Ishikawa (cell line): ENCODE measurements around the gene TMEM120B.

Experiments used
- CEBPB ChIP-seq: IDR thresholded peaks from 2 replicates; pipeline ENCODE4 v1.6.1; 2012
- CREB1 ChIP-seq: IDR thresholded peaks from 2 replicates; pipeline ENCODE4 v1.6.1; 2012; ENCODE audit warnings: low read depth
- EGR1 ChIP-seq: IDR thresholded peaks from 2 replicates; pipeline ENCODE4 v1.6.1; 2012
- EP300 ChIP-seq: IDR thresholded peaks from 2 replicates; pipeline ENCODE4 v1.6.1; 2012; ENCODE audit warnings: borderline replicate concordance
- FOXM1 ChIP-seq: IDR thresholded peaks from 2 replicates; pipeline ENCODE4 v1.6.1; 2012; ENCODE audit warnings: low read depth, borderline replicate concordance
- NFIC ChIP-seq: IDR thresholded peaks from 2 replicates; pipeline ENCODE4 v1.6.1; 2012
- RAD21 ChIP-seq: IDR thresholded peaks from 2 replicates; pipeline ENCODE4 v1.6.1; 2012; ENCODE audit warnings: low read depth
- TAF1 ChIP-seq: IDR thresholded peaks from 2 replicates; pipeline ENCODE4 v1.6.1; 2012; ENCODE audit warnings: low read depth, mild to moderate bottlenecking
- TCF12 ChIP-seq: IDR thresholded peaks from 2 replicates; pipeline ENCODE4 v1.6.1; 2012; ENCODE audit warnings: low read depth
- TEAD4 ChIP-seq: IDR thresholded peaks from 2 replicates; pipeline ENCODE4 v1.6.1; 2012
- YY1 ChIP-seq: IDR thresholded peaks from 2 replicates; pipeline ENCODE4 v1.6.1; 2012; ENCODE audit warnings: low read depth
- ZBTB7A ChIP-seq: IDR thresholded peaks from 2 replicates; pipeline ENCODE4 v1.6.1; 2012; ENCODE audit warnings: low read depth
- TF ChIP-seq, protein P1 (sequence below): IDR thresholded peaks from 2 replicates; pipeline ENCODE4 v1.6.1; 2012; ENCODE audit warnings: low read depth, mild to moderate bottlenecking
- TF ChIP-seq, protein P2 (sequence below): IDR thresholded peaks from 2 replicates; pipeline ENCODE4 v1.6.1; 2012
- TF ChIP-seq, protein P3 (sequence below): IDR thresholded peaks from 2 replicates; pipeline ENCODE4 v1.6.1; 2012

Gene TMEM120B

DNA sequence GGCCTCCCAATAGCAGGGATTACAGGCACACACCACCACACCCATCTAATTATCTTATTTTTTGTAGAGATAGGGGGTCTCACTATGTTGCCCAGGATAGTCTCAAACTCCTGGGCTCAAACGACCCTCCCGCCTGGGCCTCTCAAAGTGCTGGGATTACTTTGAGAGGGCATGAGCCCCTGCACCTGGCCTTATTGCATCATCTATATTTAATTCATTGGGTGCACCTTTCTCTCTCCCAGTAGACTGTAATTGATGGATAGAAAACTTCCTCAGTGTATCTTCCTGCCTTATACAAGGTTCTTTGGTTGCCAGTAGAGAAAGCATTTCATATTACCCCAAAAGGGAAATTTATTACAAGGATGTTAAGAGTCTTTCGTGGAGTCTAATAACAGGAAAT is 34.2 kb upstream of the TMEM120B start:
- peak; percentile 27; the same call in 1 of the 2 replicates for TF ChIP-seq CEBPB
- no peak for TF ChIP-seq FOXM1
- TF ChIP-seq, protein P1, sequence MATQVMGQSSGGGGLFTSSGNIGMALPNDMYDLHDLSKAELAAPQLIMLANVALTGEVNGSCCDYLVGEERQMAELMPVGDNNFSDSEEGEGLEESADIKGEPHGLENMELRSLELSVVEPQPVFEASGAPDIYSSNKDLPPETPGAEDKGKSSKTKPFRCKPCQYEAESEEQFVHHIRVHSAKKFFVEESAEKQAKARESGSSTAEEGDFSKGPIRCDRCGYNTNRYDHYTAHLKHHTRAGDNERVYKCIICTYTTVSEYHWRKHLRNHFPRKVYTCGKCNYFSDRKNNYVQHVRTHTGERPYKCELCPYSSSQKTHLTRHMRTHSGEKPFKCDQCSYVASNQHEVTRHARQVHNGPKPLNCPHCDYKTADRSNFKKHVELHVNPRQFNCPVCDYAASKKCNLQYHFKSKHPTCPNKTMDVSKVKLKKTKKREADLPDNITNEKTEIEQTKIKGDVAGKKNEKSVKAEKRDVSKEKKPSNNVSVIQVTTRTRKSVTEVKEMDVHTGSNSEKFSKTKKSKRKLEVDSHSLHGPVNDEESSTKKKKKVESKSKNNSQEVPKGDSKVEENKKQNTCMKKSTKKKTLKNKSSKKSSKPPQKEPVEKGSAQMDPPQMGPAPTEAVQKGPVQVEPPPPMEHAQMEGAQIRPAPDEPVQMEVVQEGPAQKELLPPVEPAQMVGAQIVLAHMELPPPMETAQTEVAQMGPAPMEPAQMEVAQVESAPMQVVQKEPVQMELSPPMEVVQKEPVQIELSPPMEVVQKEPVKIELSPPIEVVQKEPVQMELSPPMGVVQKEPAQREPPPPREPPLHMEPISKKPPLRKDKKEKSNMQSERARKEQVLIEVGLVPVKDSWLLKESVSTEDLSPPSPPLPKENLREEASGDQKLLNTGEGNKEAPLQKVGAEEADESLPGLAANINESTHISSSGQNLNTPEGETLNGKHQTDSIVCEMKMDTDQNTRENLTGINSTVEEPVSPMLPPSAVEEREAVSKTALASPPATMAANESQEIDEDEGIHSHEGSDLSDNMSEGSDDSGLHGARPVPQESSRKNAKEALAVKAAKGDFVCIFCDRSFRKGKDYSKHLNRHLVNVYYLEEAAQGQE: no peak
- TF ChIP-seq YY1: no peak
- TF ChIP-seq, protein P2, sequence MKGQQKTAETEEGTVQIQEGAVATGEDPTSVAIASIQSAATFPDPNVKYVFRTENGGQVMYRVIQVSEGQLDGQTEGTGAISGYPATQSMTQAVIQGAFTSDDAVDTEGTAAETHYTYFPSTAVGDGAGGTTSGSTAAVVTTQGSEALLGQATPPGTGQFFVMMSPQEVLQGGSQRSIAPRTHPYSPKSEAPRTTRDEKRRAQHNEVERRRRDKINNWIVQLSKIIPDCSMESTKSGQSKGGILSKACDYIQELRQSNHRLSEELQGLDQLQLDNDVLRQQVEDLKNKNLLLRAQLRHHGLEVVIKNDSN: no peak
- TF ChIP-seq CREB1: no peak
- TF ChIP-seq, protein P3, sequence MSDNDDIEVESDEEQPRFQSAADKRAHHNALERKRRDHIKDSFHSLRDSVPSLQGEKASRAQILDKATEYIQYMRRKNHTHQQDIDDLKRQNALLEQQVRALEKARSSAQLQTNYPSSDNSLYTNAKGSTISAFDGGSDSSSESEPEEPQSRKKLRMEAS: no peak
- no peak for TF ChIP-seq TCF12

DNA sequence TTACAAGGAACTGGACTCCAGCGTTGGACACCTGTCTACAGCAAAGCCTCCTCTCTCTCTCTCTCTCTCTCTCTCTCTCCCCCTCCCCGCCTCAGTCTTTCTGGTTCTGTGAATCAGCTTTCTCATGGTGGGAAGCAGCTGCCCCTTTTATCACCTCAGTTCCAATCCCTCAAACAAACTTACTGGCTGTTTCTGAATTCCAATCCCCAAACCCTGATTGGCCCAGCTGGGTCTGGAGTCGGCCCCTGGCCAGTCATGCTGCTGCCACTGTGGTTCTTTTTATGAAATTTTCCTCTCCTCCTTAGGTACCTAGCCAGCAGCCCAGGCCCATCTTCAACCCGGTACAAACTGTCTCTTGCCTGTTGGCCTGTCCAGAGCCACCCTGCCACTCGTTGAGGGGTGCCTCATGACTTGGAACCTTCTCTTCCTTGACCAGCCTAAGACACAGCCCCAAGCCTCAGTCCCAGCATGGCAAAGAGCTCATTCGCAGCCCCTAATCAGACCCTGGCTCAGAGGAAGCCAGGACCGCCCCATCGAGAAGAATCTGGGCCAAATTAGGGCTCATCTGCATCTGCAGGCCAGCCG is 33.7 kb upstream of the TMEM120B start:
- TF ChIP-seq ZBTB7A (no peak), CEBPB (no peak), TCF12 (no peak), EP300 (no peak), TAF1 (no peak), EGR1 (no peak), NFIC (no peak), TEAD4 (no peak), FOXM1 (no peak)
- TF ChIP-seq, protein P1: no peak
- TF ChIP-seq, protein P3: no peak
- TF ChIP-seq, protein P2: no peak

DNA sequence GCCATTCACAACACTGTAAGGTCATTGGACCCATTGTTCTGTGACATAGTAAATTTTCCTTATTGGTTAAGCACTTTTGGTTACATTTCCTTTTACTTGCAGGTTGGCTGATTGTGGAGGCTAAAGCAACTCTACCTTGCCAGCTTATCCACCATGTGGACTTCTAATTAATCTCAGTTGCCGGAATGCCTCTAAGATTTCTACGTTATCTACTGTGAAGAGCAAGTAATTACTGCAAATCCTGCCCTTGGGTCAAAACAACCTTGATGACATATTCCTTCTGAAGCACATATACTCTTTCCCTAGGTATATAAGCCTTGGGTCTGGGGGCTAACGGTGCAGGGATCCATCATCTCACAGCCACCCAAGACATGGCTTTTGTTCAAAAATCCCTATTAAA is 23.6 kb upstream of the TMEM120B start:
- TF ChIP-seq TEAD4 (peak; percentile 48), EP300 (no peak)

DNA sequence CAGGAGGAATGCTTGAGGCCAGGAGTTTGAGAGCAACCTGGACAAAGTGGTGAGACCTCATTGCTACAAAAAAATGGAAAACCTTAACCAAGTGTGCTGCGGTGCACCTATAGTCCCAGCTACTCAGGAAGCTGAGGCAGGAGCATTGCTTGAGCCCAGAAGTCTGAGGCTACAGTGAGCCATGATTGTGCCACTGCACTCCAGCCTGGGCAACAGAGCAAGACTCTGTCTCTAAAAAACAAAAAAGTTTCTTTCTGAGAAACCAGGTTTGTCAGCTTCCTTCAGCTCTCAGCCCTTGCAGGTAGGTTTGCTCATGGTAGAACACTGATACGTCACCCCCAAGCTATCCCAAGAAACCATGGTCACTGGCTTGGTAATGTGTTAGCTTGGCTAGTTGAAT is 23.1 kb upstream of the TMEM120B start:
- TF ChIP-seq TCF12 (no peak), CREB1 (no peak), ZBTB7A (no peak), YY1 (no peak), RAD21 (no peak)
- TF ChIP-seq, protein P3: no peak

DNA sequence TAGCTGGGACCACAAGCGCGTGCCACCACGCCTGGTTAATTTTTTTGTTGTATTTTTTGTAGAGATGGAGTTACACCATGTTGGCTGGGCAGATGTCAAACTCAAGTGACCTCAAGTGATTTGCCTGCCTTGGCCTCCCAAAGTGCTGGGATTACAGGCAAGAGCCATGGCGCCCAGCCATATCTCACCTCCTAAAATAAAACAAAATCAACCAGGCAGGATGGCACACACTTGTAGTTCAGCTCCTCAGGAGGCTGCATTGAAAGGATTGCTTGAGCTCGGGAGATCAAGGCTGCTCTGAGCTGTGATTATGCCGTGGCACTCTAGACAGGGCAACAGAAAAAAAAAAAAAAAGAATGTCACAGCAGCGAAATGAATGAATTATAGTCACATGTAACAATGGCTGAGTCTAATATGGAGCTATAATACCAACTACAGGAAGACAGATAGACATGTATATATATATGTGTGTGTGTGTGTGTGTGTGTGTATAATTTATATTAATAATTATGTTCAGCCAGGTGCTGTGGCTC is 19.3 kb upstream of the TMEM120B start:
- TF ChIP-seq NFIC (no peak), FOXM1 (no peak), EP300 (no peak), CREB1 (no peak)

DNA sequence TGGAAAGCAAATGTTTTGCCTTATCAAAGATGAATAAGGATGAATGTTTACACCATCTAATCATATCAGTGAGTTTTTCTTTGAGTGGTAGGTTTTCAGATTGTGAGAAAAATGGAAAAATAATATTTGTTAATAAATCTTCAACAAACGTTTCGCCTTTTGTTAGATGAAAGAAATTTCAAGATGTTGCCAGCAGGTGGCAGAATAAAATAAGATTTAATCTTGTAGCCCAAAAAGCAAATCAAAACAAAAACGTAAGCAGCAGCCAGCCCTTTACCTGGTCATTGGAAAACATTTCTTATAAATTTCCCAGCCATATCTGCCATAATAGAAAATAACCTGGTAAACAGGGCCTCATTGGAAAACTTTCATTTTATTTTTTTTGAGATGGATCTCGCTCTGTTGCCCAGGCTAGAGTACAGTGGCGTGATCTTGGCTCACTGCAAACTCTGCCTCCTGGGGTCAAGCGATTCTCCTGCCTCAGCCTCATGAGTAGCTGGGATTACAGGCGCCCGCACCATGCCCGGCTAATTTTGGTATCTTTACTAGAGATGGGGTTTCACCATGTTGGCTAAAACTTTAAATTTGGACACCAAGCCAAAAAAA is 15.4 kb upstream of the TMEM120B start:
- no peak for TF ChIP-seq FOXM1
- no peak for TF ChIP-seq ZBTB7A
- TF ChIP-seq TAF1: no peak
- no peak for TF ChIP-seq CEBPB
- TF ChIP-seq RAD21: peak; percentile 74
- TF ChIP-seq CREB1: no peak
- TF ChIP-seq, protein P1: no peak
- TF ChIP-seq, protein P3: no peak
